ENCODE measurements around the gene TMEM179B. TPM values are rescaled to one million over a fixed set of nuclear protein-coding genes. Genes with fewer than 3 reads are reported as not detected.
A peak's percentile ranks its signal among the peaks of the same experiment; 100 is the strongest.

The TMEM179B gene
- total and polyA plus RNA-seq, 9 of the 15 experiments (the other 6 are each of a cell fraction or from before 2014, with no cell fraction given), result 27.7 to 105 (median 37.0) TPM

DNA sequence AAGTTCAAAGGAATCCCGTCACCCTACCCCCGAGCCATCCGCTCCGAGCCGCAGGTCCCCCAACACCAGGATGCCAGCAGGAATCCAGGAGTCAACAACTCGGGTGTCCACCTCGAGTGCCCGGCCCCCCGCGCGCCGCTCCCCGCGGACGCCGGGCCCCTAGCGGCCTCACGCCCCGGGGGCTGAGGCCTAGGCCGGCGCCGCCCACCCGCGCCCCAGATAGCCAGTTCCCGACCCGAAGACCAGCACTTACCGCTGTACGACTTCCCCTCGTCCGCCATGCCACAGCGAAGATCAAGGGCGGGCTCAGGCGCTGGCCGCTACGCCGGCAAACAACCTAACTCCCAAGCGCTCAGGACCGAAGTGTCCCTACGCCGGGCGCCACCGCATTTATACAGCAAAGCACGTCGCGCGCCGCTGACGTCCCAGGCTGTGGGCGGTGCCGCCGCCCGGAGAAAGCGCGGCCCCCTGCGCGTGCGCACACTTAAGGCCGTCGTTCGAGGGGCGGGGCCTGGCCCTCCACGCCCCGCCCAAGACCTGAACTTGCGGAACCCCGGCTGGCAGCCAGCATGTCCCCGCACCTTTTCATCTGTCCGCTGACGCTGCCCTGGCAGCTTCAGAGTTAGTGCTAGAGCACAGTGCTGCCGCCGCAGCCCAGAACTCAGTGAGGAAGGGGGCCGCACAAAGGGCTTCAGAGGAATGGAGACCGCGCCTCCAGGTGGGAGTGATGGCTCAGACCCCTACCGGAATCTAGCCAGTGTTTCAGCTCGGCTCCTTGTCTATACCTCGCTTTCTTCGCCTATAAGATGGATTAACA lies 18.1 kb downstream of the TMEM179B start, which contains the start of gene NXF1 (continued):
- TF ChIP-seq, protein P1, sequence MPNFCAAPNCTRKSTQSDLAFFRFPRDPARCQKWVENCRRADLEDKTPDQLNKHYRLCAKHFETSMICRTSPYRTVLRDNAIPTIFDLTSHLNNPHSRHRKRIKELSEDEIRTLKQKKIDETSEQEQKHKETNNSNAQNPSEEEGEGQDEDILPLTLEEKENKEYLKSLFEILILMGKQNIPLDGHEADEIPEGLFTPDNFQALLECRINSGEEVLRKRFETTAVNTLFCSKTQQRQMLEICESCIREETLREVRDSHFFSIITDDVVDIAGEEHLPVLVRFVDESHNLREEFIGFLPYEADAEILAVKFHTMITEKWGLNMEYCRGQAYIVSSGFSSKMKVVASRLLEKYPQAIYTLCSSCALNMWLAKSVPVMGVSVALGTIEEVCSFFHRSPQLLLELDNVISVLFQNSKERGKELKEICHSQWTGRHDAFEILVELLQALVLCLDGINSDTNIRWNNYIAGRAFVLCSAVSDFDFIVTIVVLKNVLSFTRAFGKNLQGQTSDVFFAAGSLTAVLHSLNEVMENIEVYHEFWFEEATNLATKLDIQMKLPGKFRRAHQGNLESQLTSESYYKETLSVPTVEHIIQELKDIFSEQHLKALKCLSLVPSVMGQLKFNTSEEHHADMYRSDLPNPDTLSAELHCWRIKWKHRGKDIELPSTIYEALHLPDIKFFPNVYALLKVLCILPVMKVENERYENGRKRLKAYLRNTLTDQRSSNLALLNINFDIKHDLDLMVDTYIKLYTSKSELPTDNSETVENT (CRISPR knock-in tag; IDR thresholded peaks at IDR 0.05), result peak; percentile 97
- TF ChIP-seq ZBED1 (IDR thresholded peaks at IDR 0.05), result peak; percentile 88
- no peak for TF ChIP-seq ZNF707 (CRISPR knock-in tag; conservative IDR thresholded peaks at IDR 0.05)
- TF ChIP-seq MAFK (IDR thresholded peaks at IDR 0.05; ENCODE audit: low read length), result no peak
- no peak for TF ChIP-seq ZC3H11A (IDR thresholded peaks at IDR 0.05; ENCODE audit: low read depth, low read length)
- TF ChIP-seq, protein P2, sequence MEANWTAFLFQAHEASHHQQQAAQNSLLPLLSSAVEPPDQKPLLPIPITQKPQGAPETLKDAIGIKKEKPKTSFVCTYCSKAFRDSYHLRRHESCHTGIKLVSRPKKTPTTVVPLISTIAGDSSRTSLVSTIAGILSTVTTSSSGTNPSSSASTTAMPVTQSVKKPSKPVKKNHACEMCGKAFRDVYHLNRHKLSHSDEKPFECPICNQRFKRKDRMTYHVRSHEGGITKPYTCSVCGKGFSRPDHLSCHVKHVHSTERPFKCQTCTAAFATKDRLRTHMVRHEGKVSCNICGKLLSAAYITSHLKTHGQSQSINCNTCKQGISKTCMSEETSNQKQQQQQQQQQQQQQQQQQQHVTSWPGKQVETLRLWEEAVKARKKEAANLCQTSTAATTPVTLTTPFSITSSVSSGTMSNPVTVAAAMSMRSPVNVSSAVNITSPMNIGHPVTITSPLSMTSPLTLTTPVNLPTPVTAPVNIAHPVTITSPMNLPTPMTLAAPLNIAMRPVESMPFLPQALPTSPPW (CRISPR knock-in tag; IDR thresholded peaks at IDR 0.05), result peak; percentile 60
- TF ChIP-seq, protein P3, sequence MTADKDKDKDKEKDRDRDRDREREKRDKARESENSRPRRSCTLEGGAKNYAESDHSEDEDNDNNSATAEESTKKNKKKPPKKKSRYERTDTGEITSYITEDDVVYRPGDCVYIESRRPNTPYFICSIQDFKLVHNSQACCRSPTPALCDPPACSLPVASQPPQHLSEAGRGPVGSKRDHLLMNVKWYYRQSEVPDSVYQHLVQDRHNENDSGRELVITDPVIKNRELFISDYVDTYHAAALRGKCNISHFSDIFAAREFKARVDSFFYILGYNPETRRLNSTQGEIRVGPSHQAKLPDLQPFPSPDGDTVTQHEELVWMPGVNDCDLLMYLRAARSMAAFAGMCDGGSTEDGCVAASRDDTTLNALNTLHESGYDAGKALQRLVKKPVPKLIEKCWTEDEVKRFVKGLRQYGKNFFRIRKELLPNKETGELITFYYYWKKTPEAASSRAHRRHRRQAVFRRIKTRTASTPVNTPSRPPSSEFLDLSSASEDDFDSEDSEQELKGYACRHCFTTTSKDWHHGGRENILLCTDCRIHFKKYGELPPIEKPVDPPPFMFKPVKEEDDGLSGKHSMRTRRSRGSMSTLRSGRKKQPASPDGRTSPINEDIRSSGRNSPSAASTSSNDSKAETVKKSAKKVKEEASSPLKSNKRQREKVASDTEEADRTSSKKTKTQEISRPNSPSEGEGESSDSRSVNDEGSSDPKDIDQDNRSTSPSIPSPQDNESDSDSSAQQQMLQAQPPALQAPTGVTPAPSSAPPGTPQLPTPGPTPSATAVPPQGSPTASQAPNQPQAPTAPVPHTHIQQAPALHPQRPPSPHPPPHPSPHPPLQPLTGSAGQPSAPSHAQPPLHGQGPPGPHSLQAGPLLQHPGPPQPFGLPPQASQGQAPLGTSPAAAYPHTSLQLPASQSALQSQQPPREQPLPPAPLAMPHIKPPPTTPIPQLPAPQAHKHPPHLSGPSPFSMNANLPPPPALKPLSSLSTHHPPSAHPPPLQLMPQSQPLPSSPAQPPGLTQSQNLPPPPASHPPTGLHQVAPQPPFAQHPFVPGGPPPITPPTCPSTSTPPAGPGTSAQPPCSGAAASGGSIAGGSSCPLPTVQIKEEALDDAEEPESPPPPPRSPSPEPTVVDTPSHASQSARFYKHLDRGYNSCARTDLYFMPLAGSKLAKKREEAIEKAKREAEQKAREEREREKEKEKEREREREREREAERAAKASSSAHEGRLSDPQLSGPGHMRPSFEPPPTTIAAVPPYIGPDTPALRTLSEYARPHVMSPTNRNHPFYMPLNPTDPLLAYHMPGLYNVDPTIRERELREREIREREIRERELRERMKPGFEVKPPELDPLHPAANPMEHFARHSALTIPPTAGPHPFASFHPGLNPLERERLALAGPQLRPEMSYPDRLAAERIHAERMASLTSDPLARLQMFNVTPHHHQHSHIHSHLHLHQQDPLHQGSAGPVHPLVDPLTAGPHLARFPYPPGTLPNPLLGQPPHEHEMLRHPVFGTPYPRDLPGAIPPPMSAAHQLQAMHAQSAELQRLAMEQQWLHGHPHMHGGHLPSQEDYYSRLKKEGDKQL (CRISPR knock-in tag; IDR thresholded peaks at IDR 0.05; ENCODE audit: borderline replicate concordance), result peak; percentile 86; the same call in 1 of the 2 replicates
- peak; percentile 79 for TF ChIP-seq ETS2 (tag; IDR thresholded peaks at IDR 0.05; ENCODE audit: borderline replicate concordance, poor library complexity, severe bottlenecking)
- TF ChIP-seq ELF2 (CRISPR knock-in tag; IDR thresholded peaks at IDR 0.05), result 0 out of 2 replicates have a peak, but pooled peaks have one; percentile 56
- TF ChIP-seq ZNF436 (CRISPR knock-in tag; IDR thresholded peaks at IDR 0.05), result no peak
- no peak for TF ChIP-seq ZNF212 (CRISPR knock-in tag; IDR thresholded peaks at IDR 0.05)
- TF ChIP-seq, protein P4, sequence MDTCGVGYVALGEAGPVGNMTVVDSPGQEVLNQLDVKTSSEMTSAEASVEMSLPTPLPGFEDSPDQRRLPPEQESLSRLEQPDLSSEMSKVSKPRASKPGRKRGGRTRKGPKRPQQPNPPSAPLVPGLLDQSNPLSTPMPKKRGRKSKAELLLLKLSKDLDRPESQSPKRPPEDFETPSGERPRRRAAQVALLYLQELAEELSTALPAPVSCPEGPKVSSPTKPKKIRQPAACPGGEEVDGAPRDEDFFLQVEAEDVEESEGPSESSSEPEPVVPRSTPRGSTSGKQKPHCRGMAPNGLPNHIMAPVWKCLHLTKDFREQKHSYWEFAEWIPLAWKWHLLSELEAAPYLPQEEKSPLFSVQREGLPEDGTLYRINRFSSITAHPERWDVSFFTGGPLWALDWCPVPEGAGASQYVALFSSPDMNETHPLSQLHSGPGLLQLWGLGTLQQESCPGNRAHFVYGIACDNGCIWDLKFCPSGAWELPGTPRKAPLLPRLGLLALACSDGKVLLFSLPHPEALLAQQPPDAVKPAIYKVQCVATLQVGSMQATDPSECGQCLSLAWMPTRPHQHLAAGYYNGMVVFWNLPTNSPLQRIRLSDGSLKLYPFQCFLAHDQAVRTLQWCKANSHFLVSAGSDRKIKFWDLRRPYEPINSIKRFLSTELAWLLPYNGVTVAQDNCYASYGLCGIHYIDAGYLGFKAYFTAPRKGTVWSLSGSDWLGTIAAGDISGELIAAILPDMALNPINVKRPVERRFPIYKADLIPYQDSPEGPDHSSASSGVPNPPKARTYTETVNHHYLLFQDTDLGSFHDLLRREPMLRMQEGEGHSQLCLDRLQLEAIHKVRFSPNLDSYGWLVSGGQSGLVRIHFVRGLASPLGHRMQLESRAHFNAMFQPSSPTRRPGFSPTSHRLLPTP (IDR thresholded peaks at IDR 0.05; ENCODE audit: borderline replicate concordance, extremely low read depth, insufficient read length), result no peak
